Stimulated activated CD8-positive, alpha-beta memory T cell treated with anti-CD3 and anti-CD28 coated beads, Interleukin-4, amount 100 ng/mL, for 48 hours (primary cell): ENCODE data around the gene PRUNE1.

Experiments
- DNase-seq: peaks from one replicate; pipeline ENCODE4 v3.0.0-alpha.2; 2020

Gene PRUNE1

DNA sequence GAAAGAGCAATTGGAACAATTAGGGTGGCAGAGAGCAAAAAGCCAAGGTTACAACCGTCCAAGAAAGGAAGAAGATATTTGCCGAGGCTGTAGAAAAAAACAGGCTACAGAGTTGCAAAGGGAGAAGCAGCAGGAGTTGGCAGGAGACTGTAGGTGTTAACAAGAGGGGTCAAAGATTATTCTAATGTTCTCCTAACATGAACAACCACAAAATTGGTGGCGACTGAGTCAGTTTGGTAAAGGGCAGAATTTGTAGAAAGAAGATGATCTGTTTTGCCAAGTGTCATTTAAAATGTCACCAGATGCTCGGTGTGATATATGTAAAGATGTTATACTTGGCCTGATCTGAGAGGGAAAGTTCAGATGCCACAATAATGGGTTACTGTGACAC is 401 bp upstream of the PRUNE1 start:
- no peak for DNase-seq

DNA sequence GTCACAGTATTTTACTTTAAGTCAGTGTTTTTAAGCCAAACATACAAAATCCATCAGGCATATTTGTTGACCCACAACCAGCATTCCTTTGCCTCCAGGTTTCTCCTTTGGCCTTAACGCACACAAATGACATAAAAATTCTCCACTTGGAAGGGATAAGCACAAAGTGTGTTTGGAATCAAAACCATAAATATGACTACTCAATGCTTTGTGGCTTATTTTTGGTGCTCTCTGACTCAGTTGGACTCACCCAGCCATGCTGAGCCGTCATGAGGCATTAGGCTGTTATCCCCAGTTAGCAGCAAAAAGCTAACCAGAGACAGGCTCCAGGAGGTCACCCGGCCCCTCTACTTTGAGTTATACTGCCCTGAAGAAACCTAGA is 948 bp downstream of the PRUNE1 start:
- no peak for DNase-seq

DNA sequence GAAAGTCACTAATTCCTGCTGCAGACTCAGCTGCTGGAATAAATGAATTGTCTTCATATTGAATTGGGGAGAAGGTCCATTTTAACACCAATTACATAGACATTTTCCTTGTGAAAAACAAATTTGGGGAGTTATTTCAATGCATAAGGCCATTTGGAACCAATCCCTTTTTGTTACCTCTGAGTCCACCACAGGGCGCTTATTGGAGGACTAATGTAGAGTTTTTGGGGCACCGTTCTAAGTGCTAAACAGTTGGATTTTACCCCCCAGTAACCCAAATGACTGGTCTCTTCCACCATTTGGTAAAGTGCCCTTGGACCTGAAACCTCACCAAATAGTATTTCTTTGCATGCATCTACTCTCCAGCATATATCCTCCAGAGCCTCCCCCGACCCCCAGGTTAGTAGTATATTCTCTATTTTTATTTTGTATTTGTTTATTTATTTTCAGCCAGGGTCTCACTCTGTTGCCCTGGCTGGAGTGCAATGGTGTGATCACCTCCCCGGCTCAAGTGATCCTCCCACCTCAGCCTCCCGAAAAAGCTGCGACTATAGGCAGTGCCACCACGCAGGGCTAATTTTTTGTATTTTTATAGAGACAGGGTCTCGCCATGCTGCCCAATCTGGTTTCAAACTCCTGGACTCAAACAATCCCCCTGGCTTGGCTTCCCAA is 1.6 kb downstream of the PRUNE1 start:
- DNase-seq, result no peak

DNA sequence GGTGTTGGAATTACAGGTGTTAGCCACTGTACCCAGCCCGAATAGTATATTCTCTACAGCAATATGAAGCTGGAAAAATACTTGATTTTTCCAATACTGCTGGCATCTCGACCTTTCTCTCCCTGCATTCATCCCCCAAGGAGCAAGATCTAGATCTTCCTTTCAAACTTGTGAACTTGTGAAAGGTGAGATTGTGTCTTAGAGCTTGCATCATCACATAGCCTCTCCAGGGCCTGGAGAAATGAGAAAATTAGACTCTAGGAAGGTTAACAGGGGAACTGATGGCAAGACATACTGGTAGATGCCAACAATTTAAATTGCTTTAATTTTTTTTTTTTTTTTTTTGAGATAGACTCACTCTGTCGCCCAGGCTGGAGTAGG is 2.1 kb downstream of the PRUNE1 start:
- DNase-seq, result no peak

DNA sequence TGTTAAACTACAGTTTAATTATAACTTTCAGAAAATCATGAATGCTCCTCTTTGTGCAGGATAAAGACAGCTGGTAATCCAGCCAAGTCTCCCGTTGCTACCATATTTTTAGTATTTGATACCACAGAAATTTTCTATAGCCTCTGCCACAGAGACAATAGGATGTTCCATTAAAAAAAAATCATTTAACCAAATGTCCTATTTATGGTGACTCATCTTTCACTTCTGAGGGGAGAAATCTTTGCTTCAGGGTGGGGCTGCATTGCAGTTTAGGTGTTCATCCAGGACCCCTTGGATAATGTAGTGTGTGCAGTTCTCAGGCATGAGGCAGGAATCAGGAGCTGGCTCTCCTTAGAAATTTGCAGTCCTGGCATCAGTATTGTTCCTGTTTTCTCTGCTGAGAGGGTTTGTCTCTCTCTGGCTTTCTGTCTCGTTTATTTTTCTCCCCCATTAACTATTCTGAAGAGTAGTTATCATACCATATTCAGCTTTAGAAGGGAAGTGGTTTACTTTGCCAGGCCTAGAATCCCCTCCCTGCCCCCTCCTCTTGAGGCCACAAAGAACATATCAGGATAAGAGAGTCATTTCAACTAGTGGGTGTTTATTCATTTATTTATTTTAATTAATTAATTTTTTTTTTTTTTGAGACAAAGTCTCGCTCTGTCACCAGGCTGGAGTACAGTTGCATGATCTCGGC is 3.1 kb downstream of the PRUNE1 start:
- DNase-seq, result no peak

DNA sequence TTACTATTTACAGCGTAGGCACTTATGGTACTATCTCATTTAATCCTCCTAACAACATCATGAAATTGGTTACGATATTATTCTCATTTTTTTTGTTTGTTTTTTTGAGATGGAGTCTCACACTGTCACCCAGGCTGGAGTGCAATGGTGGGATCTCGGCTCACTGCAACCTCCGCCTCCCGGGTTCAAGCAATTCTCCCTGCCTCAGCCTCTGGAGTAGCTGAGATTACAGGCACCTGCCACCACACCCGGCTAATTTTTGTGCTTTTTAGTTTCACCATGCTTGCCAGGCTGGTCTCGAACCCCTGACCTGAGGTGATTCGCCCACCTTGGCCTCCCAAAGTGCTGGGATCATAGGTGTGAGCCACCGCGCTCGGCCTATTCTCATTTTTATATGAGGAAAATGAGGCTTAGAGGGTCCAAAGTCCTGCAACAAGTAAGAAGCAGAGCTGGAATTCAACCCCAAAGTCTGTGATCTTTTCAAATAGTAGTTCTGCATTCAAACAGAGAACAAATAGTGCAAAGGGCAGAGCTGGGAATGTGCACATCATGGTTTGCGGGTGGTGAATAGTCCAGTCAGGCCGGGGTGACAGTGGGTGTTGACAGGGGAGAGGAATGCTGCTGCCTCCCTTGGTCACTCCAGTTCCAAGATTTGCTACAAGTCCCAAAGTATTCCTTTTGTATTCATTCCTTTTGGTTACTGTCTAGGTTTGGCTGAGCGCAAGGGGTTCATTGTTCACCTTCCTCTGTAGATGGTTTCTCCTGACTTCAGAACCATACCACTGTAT is 4.6 kb downstream of the PRUNE1 start:
- no peak for DNase-seq

DNA sequence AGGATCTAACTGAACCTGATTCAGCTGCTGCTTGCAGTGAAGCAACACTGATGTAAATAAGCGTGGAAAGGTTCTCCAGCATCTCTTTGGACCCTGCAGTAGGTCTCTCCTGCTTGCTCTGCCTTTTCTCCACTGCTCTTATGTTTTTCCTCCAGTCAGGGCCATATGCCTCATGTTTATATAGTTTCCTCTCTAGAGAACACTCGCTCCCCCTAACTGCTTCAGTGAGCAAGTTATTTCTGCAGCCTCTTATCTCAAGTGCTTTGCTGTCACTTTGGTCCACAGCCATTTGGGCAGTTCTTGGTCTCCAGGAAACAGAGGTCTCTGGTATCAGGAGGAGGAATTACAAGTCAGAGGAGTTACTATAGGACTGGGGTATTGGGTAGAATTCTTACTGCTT is 5.3 kb downstream of the PRUNE1 start:
- no peak for DNase-seq

DNA sequence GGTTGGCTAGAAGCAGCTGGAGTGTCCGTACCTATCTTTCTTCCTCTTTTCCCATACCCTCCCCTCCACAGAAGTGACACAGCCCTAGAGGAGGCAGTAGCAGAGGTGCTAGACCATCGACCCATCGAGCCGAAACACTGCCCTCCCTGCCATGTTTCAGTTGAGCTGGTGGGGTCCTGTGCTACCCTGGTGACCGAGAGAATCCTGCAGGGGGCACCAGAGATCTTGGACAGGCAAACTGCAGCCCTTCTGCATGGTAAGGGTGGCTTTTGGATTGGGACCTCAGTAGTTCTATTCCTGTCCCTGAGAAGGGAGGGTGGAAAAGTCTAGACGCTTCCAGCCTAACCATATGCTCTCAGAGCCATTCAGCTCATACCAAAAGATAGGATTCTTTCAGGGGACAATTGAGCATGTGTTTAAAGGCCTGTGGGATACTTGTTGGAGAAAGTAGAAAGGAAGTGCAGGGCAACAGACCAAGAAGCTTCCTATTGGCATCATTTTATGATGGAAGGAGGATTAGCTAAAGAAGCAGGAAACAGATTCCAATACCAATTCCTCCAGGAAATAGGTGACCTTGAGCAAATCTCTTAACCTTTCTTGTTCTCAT is 16.4 kb downstream of the PRUNE1 start:
- DNase-seq, result peak; percentile 91

DNA sequence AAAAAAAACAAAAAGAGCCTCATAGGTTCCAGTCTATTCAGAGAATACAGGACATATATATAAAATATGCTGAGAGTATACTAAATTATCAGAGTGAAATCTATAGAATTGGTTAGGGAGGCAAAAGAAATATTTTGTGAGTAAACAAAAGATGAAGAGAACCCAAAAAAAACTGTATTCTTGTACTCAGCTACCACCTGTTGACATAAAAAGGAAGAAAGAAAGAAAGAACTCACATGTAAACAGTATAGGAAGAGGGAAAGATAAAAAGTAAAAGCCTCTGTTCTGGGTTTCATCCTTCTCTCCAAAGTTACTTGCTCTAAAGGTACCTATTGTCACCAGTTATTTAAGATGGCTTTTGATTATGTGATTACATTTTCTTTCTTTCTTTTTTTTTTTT is 18.2 kb downstream of the PRUNE1 start:
- DNase-seq, result no peak

DNA sequence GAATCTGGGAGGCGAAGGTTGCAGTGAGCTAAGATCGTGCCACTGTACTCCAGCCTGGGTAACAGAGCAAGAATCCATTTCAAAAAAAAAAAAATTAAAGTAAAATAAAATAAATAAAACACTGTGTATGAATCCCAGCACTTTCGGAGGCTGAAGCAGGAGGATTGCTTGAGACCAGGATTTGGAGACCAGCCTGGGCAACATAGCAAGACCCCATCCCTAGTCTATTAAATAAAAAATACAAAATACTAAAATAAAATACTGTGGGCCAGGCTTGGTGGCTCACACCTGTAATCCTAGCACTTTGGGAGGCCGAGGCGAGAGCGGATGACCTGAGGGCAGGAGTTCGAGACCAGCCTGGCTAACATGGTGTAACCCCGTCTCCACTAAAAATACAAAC is 23.9 kb downstream of the PRUNE1 start:
- DNase-seq, result no peak

DNA sequence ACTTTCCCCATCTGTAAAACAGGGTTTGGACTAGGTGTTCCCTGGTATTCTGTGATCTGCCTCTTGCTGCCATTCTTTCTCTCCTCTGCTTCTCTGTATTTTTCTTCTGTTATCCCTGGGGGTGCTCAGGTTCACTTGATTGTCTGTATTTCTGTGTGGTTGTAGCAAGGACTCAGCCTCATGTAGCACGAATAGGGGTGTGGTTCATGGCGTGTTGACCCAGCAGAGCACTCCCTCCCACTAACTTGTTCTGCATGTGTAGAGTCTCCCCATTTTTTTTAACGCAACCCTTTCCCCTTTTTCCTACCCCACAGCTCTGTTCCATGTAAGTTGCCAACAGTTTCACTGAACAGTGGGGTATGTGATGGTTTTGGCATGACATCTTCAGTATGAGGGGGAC is 26.9 kb downstream of the PRUNE1 start:
- DNase-seq, result no peak

DNA sequence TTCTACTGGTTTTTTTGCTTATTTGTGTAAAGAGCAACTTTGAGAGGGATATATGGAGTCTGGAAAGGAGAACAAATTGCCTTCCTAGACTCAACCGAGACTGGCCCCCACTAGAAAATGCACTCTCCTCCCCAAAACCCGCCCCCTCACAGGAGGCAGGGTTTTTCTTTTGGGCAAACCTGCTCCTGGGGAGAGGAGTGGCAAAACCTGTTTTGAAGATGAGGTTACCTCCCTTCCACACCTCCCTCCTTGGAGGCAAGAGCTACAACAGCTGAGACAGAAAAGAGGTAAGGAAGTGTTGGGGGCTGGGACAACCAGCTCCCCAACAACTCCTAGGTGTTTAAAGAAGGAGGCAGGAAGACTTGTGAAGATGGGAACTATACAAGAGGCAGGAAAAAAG is 28.1 kb downstream of the PRUNE1 start, which contains the start of gene BNIPL:
BNIPL (plus strand) TSS at position 231 of the 400 bp plus-strand sequence; CDS start at position 371, 140 bp downstream.
- DNase-seq, result no peak

DNA sequence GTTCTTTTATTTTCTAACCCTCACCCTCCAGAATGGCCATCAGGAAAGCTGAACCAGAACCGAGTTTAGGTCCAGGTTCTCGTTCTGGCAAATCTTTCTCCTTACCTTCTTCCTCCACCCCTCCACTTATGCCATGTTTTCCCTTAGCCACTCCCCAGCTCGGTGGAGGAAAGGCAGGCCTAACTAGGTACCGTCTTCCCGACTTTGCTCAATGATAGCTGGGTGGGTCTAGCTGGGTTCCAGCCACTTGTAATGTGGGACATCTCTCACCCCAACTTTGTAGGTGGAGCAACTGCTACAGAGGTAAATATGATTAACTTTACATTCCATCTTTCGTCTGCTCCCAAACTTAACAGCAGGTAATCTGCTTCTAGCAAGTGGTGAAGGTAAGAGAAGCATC is 28.8 kb downstream of the PRUNE1 start:
- no peak for DNase-seq

DNA sequence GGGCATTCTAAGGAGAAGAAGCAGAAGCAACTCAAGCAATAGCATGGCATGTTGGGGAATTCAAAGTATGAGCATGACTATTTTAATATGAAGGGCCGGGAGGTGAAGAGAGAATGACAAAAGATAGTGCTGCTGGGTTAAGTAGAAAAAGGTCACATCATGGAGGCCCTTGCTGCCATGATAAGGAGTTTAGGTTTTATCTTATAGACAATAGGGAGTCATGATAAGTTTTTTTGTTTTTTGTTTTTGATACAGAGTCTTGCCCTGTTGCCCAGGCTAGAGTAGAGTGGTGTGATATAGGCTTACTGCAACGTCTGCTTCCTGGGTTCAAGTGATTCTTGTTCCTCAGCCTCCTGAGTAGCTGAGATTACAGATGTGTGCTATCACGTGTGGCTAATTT is 31.3 kb downstream of the PRUNE1 start:
- DNase-seq, result no peak

DNA sequence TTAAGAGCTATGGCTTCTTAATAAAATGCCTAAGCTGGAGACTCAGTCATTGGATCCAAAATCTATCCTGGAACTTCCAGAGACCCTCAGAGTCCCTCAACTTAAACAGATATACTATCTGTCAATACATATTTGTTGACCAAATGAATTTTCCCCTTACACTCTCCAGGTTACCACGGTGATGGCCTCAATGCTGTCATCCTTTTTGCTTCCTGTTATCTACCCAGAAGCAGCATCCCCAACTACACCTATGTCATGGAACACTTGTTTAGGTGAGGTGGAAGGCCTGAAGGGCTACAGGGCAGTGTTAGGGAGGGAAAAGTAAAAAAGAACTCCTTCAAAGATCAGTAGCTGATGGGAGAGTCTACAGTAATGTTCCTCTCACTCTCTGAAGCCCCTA is 34.9 kb downstream of the PRUNE1 start:
- no peak for DNase-seq

DNA sequence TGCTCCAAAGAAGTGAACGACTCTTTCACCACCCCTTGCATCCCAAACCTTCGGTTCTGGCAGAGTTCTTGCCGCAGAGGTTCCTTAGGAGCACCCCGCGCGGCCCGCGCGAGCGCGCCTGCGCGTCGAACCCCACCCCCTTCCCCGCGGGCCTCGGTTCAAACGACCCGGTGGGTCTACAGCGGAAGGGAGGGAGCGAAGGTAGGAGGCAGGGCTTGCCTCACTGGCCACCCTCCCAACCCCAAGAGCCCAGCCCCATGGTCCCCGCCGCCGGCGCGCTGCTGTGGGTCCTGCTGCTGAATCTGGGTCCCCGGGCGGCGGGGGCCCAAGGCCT is 39.3 kb downstream of the PRUNE1 start, which contains the start of gene C1orf56:
C1orf56 (plus strand) TSS at position 161 of the 334 bp plus-strand sequence; CDS start at position 258, 97 bp downstream.
- peak; percentile 77 for DNase-seq

DNA sequence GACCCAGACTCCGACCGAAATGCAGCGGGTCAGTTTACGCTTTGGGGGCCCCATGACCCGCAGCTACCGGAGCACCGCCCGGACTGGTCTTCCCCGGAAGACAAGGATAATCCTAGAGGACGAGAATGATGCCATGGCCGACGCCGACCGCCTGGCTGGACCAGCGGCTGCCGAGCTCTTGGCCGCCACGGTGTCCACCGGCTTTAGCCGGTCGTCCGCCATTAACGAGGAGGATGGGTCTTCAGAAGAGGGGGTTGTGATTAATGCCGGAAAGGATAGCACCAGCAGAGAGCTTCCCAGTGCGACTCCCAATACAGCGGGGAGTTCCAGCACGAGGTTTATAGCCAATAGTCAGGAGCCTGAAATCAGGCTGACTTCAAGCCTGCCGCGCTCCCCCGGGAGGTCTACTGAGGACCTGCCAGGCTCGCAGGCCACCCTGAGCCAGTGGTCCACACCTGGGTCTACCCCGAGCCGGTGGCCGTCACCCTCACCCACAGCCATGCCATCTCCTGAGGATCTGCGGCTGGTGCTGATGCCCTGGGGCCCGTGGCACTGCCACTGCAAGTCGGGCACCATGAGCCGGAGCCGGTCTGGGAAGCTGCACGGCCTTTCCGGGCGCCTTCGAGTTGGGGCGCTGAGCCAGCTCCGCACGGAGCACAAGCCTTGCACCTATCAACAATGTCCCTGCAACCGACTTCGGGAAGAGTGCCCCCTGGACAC is 39.8 kb downstream of the PRUNE1 start:
- DNase-seq, result peak; percentile 73

DNA sequence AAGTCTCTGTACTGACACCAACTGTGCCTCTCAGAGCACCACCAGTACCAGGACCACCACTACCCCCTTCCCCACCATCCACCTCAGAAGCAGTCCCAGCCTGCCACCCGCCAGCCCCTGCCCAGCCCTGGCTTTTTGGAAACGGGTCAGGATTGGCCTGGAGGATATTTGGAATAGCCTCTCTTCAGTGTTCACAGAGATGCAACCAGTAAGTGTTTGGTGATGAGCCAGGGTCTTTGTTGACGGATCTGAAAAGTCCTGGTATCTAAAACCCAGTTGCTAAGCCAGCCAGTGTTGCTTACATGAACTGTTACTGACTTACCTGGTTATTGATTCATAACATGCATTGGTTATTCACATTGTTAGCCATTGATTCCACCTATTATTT is 40.4 kb downstream of the PRUNE1 start:
- DNase-seq, result no peak

DNA sequence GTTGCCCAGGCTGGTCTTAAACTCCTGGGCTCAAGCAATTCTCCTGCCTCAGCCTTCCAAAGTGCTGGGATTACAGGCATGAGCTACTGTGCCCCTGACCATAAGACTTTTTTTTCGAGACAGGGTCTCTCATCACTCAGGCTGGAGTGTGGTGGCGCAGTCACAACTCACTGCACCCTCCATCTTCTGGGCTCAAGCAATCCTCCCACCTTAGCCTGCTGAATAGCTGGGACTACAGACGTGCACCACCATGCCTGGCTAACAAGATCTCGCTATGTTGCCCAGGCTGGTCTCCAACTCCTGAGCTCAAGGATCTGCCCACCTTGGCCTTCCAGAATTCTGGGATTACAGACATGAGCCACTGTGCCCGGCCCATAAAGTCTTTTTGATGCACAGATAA is 41.2 kb downstream of the PRUNE1 start:
- DNase-seq, result no peak

DNA sequence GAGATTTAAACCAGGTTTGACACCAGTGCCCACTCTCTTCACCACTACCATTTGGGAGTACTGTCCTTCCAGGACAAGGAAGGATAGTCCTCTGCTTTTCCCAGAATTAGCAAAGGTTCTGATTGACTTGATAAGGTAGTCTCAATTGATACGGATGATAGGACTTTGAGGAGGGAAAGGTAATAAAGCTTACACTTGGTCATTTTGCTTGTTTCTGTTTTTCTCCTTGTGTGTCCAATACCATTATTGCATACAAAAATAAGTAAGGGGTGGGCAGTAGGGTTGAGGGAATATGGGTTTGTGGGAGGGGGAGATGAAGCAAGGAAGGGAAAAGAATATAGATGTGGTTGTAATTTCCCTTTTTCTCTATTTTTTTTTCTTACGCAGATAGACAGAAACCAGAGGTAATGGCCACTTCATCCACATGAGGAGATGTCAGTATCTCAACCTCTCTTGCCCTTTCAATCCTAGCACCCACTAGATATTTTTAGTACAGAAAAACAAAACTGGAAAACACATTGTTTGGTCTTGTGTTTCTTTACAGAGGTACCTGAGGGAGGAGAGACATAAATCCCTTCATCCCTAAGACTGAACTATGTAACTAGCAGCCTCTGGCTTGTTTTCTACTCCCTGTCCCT is 41.9 kb downstream of the PRUNE1 start:
- no peak for DNase-seq

DNA sequence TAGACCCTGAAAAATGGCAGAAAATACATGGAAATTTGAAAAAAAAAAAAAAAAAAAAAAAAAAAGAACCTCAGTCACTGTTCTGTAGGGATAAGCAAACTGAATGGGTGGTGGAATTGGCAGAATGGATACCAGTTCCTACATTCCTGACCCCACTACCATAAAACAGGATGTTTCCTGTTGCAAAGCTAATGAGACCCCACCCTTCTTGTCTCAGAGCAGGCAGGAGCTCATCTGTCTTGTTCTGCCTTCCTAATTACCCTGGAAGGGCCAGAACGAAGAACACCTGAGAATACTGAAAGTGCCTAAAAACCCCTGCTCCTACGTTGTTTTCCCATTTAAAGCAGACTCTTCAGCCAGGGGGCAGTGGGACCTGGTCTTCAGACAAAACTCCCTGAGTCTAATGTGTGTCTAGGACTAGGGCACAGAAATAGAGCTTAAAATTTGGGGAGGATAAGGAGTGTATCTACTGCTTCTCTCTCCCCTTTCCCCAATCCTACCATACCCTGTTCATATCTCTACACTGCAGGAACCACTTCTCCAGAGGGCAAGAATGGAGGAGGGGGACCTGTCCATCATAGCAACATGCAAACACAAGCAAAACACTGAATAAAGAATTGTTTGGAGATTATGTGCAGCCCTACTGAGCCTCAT is 43.2 kb downstream of the PRUNE1 start:
- DNase-seq, result no peak

DNA sequence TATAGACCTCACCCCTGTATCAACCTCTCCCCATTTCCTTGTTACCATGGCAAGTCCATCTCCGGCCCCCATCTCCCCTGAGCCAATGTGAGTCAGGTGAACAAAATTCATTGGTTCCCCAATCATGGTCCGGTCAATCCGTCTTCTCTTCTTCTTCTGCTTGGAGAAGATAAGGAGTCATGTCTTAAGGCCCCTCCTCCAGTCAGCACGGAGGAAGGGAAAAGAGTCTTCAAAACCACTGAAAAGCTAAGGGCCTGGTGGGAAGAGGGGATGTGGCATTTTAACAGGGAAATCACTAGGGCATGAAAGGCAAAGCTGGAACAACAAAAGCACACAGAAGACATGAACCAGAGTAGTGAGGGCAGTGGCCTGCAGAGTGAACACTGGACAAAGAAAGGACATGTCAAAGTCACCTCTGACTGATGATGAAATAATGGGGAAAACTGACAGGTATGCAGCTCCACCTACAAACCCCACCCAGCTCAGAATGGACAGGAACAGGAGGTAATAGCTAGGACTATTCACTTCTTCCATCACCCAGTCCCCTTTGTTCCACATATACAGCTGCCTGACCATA is 46.8 kb downstream of the PRUNE1 start:
- DNase-seq, result no peak
